Loucy (cell line): ENCODE measurements around the gene EIF3M.

Experiments
- EZH2phosphoT487 ChIP-seq: fragments of 200-600 bp; IDR thresholded peaks from 2 replicates; pipeline ENCODE4 v1.6.1; 2018; ENCODE audit warnings: antibody characterized with exemption, mild to moderate bottlenecking, moderate library complexity, borderline replicate concordance
- TF ChIP-seq, protein P1 (sequence below): fragments of 200-600 bp; sonication (generic); conservative IDR thresholded peaks from 2 replicates; pipeline ENCODE4 v1.5.1; 2014; ENCODE audit warnings: mild to moderate bottlenecking, antibody characterized with exemption, low read length

DNA sequence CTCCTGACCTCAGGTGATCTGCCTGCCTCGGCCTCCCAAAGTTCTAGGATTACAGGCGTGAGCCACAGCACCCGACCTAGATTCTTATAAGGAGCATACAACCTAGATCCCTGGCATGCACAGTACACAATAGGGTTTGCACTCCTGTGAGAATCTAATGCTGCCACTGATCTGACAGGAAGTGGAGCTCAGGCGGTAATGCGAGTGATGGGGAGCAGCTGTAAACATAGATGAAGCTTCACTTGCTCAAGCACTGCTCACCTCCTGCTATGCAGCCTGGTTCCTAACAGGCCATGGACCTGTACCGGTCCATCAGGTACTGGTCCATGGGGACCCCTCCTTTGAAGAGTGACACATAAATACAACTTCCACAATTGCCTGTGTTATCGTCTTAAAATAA, 44.8 kb upstream of the EIF3M start:
- TF ChIP-seq, protein P1, sequence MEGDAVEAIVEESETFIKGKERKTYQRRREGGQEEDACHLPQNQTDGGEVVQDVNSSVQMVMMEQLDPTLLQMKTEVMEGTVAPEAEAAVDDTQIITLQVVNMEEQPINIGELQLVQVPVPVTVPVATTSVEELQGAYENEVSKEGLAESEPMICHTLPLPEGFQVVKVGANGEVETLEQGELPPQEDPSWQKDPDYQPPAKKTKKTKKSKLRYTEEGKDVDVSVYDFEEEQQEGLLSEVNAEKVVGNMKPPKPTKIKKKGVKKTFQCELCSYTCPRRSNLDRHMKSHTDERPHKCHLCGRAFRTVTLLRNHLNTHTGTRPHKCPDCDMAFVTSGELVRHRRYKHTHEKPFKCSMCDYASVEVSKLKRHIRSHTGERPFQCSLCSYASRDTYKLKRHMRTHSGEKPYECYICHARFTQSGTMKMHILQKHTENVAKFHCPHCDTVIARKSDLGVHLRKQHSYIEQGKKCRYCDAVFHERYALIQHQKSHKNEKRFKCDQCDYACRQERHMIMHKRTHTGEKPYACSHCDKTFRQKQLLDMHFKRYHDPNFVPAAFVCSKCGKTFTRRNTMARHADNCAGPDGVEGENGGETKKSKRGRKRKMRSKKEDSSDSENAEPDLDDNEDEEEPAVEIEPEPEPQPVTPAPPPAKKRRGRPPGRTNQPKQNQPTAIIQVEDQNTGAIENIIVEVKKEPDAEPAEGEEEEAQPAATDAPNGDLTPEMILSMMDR: no peak
- no peak for TF ChIP-seq EZH2phosphoT487
